Stimulated activated CD4-positive, alpha-beta T cell treated with anti-CD3 and anti-CD28 coated beads, TNF-alpha, amount 100 ng/mL, for 1 hour (primary cell): ENCODE data around the gene TAL2.

ENCODE experiments used
- DNase-seq, 3 donors: peaks; one replicate each; pipeline ENCODE4 v3.0.0-alpha.2; 2020; ENCODE audit warnings: low read depth in 3 of 3, low spot score in 1 of 3

TAL2 gene

GRCh38 chr9:105662184-105663104 is at the start of gene TAL2:
Gene TAL2, plus strand, starts transcription at chr9:105662457. Its CDS starts 40 bp downstream, at chr9:105662497.
- no peak for DNase-seq

GRCh38 chr9:105621001-105621400 is 41.3 kb upstream of the TAL2 start:
- DNase-seq = no peak

GRCh38 chr9:105625088-105625487 is 37.2 kb upstream of the TAL2 start:
- no peak for DNase-seq

GRCh38 chr9:105632807-105633206 is 29.4 kb upstream of the TAL2 start:
- DNase-seq = no peak

GRCh38 chr9:105633411-105633810 is 28.8 kb upstream of the TAL2 start:
- DNase-seq = no peak

GRCh38 chr9:105636331-105636730 is 25.9 kb upstream of the TAL2 start:
- DNase-seq = no peak

GRCh38 chr9:105637787-105638395 is 24.4 kb upstream of the TAL2 start:
- DNase-seq = no peak

GRCh38 chr9:105639936-105640335 is 22.3 kb upstream of the TAL2 start:
- DNase-seq = no peak

GRCh38 chr9:105643795-105644194 is 18.5 kb upstream of the TAL2 start:
- no peak for DNase-seq

- no peak for DNase-seq
Observed at GRCh38 chr9:105646879-105647594, 15.2 kb upstream of the TAL2 start.

- DNase-seq = no peak
Observed at GRCh38 chr9:105647595-105648349, 14.5 kb upstream of the TAL2 start.

GRCh38 chr9:105651806-105652205 is 10.5 kb upstream of the TAL2 start:
- DNase-seq = no peak

GRCh38 chr9:105656131-105656921 is 5.9 kb upstream of the TAL2 start:
- peak in 1 of 3 donors; percentile 1 for DNase-seq

GRCh38 chr9:105658351-105658750 is 3.9 kb upstream of the TAL2 start:
- no peak for DNase-seq

GRCh38 chr9:105661011-105661410 is 1.2 kb upstream of the TAL2 start:
- no peak for DNase-seq

GRCh38 chr9:105663914-105664313 is 1.7 kb downstream of the TAL2 start:
- DNase-seq = no peak

GRCh38 chr9:105667867-105668266 is 5.6 kb downstream of the TAL2 start:
- DNase-seq = no peak

GRCh38 chr9:105670315-105670714 is 8.1 kb downstream of the TAL2 start:
- no peak for DNase-seq

- DNase-seq = no peak
Observed at GRCh38 chr9:105670775-105671174, 8.5 kb downstream of the TAL2 start.

GRCh38 chr9:105672711-105673234 is 10.5 kb downstream of the TAL2 start:
- no peak for DNase-seq
